HCT116 (cell line): ENCODE measurements around the gene WDR64. TPM values are rescaled to one million over a fixed set of nuclear protein-coding genes. Genes with fewer than 3 reads are reported as not detected.

Experiments
- ATAC-seq: fragments of 200-7000 bp; cut with Tn5 transposase; 2 replicates; pipeline ENCODE4 v1.9.1; 2020; ENCODE audit warnings: mild to moderate bottlenecking, moderate library complexity
- BruUV-seq: library from RNA; stranded (reverse); fragments of 400-500 nt; replicated peaks from 2 replicates; lab custom pipeline; 2021; lab: Mats Ljungman, UMichigan
- CTCF ChIA-PET: fragments of 300-600 bp; sonication (Branson Sonifier 250); formaldehyde crosslinking; loops from one replicate; lab custom pipeline; 2021; ENCODE audit warnings: antibody characterized with exemption; lab: Charles Lee
- POLR2A ChIA-PET: fragments of 300-600, 350-600 bp; sonication (Branson Sonifier 250); formaldehyde crosslinking; loops from one replicate; lab custom pipeline; 2021; ENCODE audit warnings: antibody characterized with exemption; lab: Charles Lee
- RAD21 ChIA-PET, 2 experiments: fragments of 300-600 bp; sonication (Branson Sonifier 250); formaldehyde crosslinking; loops; one replicate each; lab custom pipeline; 2023; ENCODE audit warnings: low total read pairs in 2 of 2; ENCODE audit not compliant: uncharacterized antibody in 2 of 2, unreplicated experiment in 2 of 2, low non-redundant PET in 1 of 2; lab: Charles Lee
- DNase-seq: peaks from one replicate; pipeline ENCODE4 v3.0.0-alpha.2; 2010; ENCODE audit warnings: low read depth, low spot score
- H2AFZ ChIP-seq: fragments of 200-600 bp; shearing (Covaris generic), sonication (generic); 2 replicates; pipeline ENCODE4 v1.6.1; 2017; ENCODE audit warnings: low read depth, mixed run types, mixed read lengths, antibody characterized with exemption, low read length; ENCODE audit not compliant: poor library complexity, severe bottlenecking
- H3K27ac ChIP-seq: 2 replicates; pipeline ENCODE4 v1.5.1; 2012; ENCODE audit warnings: low read depth, low read length
- H3K27me3 ChIP-seq: fragments of 200-600 bp; sonication (generic); 2 replicates; pipeline ENCODE4 v1.6.1; 2016; ENCODE audit warnings: mixed run types, low read length, mixed read lengths; ENCODE audit not compliant: insufficient read depth
- H3K36me3 ChIP-seq, 2 experiments: fragments of 200-500 bp in 1 of 2; fragments of 200-600 bp in 1 of 2; sonication (Bioruptor generic) in 1 of 2; sonication (generic) in 1 of 2; 2 replicates each; pipeline versions ENCODE4 v1.5.1 to v1.6.1; 2014 to 2016; ENCODE audit warnings: low read length in 2 of 2, inconsistent platforms in 1 of 2, mixed read lengths in 1 of 2, mixed run types in 1 of 2; ENCODE audit not compliant: insufficient read depth in 2 of 2, control insufficient read depth in 1 of 2
- H3K4me1 ChIP-seq, 2 experiments: fragments of 200-600 bp in 1 of 2; sonication (generic) in 1 of 2; 2 replicates each; pipeline versions ENCODE4 v1.5.1 to v1.6.1; 2012 to 2017; ENCODE audit warnings: low read length in 2 of 2, inconsistent platforms in 1 of 2, mild to moderate bottlenecking in 1 of 2, mixed read lengths in 1 of 2, mixed run types in 1 of 2, moderate library complexity in 1 of 2; ENCODE audit not compliant: insufficient read depth in 2 of 2, control insufficient read depth in 1 of 2
- H3K4me2 ChIP-seq: fragments of 200-600 bp; sonication (generic); 2 replicates; pipeline ENCODE4 v1.6.1; 2017; ENCODE audit warnings: mixed run types, low read length, mixed read lengths
- H3K4me3 ChIP-seq, 2 experiments: fragments of 200-600 bp in 1 of 2; sonication (generic) in 1 of 2; replicated peaks in 1 of 2; 2 replicates each; pipeline ENCODE4 v1.5.1; 2011 to 2016; ENCODE audit warnings: low read length in 2 of 2, control low read depth in 1 of 2, low read depth in 1 of 2, mild to moderate bottlenecking in 1 of 2, mixed read lengths in 1 of 2, mixed run types in 1 of 2
- H3K79me2 ChIP-seq: fragments of 200-600 bp; sonication (generic); 2 replicates; pipeline ENCODE4 v1.6.1; 2017; ENCODE audit warnings: mild to moderate bottlenecking, mixed run types, low read length, moderate library complexity, mixed read lengths; ENCODE audit not compliant: insufficient read depth
- H3K9ac ChIP-seq: fragments of 200-600 bp; sonication (generic); 2 replicates; pipeline ENCODE4 v1.6.1; 2016; ENCODE audit warnings: low read length, mixed read lengths
- H3K9me2 ChIP-seq: fragments of 200-600 bp; sonication (generic), shearing (Covaris generic); 2 replicates; pipeline ENCODE4 v1.6.1; 2017; ENCODE audit warnings: mixed run types, mild to moderate bottlenecking, moderate library complexity; ENCODE audit not compliant: insufficient read depth
- H3K9me3 ChIP-seq, 2 experiments: fragments of 200-500 bp in 1 of 2; fragments of 200-600 bp in 1 of 2; sonication (Bioruptor generic) in 1 of 2; sonication (generic) in 1 of 2; 2 replicates each; pipeline ENCODE4 v1.6.1; 2014 to 2017; ENCODE audit warnings: low read length in 2 of 2, mixed read lengths in 2 of 2, inconsistent platforms in 1 of 2, low read depth in 1 of 2, mild to moderate bottlenecking in 1 of 2, mixed run types in 1 of 2, moderate library complexity in 1 of 2; ENCODE audit not compliant: control insufficient read depth in 1 of 2, insufficient read depth in 1 of 2
- H4K20me1 ChIP-seq: fragments of 200-600 bp; sonication (generic), shearing (Covaris generic); 2 replicates; pipeline ENCODE4 v1.6.1; 2017; ENCODE audit warnings: mixed run types, mild to moderate bottlenecking, moderate library complexity; ENCODE audit not compliant: insufficient read depth
- CEBPB ChIP-seq: IDR thresholded peaks from 2 replicates; pipeline ENCODE4 v1.6.1; 2012; ENCODE audit warnings: low read depth
- EZH2phosphoT487 ChIP-seq: fragments of 200-600 bp; IDR thresholded peaks from 2 replicates; pipeline ENCODE4 v1.6.1; 2018; ENCODE audit warnings: antibody characterized with exemption, borderline replicate concordance
- FOSL1 ChIP-seq: IDR thresholded peaks from 2 replicates; pipeline ENCODE4 v1.6.1; 2012; ENCODE audit warnings: low read depth
- JUND ChIP-seq: IDR thresholded peaks from 2 replicates; pipeline ENCODE4 v1.6.1; 2012
- RAD21 ChIP-seq: IDR thresholded peaks from 2 replicates; pipeline ENCODE4 v1.6.1; 2012; ENCODE audit warnings: low read depth, mild to moderate bottlenecking
- intact Hi-C: fragments of 100-400 bp; cut with micrococcal nuclease; formaldehyde crosslinking; loops from 2 replicates; pipeline ENCODE4 v1.10.0; 2022
- total RNA-seq: library from RNA; stranded (reverse); gene quantifications from one replicate; pipeline ENCODE4 v1.2.1, GENCODE V29; 2021; ENCODE audit not compliant: unreplicated experiment
- TF ChIP-seq, protein P1 (sequence below), 3 experiments: fragments of 200-600 bp in 1 of 3; sonication (generic) in 1 of 3; IDR thresholded peaks in 2 of 3; conservative IDR thresholded peaks in 1 of 3; 2 replicates each; pipeline ENCODE4 v1.5.1; 2012 to 2017; ENCODE audit warnings: low read depth in 2 of 3, low read length in 2 of 3, antibody characterized with exemption in 1 of 3, borderline replicate concordance in 1 of 3, control low read depth in 1 of 3, mild to moderate bottlenecking in 1 of 3, mixed read lengths in 1 of 3, mixed run types in 1 of 3, moderate library complexity in 1 of 3; ENCODE audit not compliant: insufficient read depth in 1 of 3
- TF ChIP-seq, protein P2 (sequence below): IDR thresholded peaks from 2 replicates; pipeline ENCODE4 v1.6.1; 2012

WDR64 gene
- total RNA-seq, 1 experiment from 2014 or later: not detected

DNA sequence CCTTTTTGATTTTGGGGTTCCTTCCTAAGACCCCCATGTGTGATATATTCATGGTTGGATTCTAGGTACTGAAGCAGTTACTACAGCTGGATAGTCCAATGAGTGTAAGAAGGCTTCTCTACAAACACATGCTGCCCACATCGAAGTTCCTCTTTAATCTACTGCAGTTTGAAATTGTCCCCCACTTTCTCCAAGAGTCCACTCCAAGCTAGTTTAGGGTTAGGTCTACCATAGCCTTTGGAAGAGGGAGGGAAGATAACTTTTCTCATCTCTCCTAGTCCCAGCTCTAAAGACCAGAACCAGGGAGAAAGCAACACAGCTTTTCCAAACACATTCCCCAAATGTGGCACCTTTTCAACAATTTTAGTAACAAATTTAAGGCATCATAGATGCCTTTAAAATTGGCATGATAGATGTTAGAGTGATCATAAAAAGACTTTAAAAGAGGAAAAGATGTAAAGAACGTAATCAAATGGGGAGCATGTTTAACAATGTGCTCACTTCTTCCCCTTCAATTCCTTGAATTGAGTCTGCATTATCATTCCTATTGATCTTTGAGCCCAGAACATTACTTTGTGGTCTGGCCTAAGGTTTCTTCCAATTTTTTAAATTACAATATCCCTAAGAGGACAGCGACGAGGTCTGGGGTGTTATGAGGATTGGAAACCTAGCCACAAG lies 194.9 kb downstream of the WDR64 start:
- no TSS peak for BruUV-seq
- intact Hi-C loops: no loop called here
- DNase-seq: no peak

More for the DNA sequence above, 194.9 kb downstream of the WDR64 start:
- Histone ChIP-seq H3K4me3 (peak overlapping the region; percentile 84 to 100), H2AFZ (peak overlapping the region; percentile 99), H3K9ac (peak overlapping the region; percentile 99), H3K4me2 (peak overlapping the region; percentile 92), H3K27ac (peak overlapping the region; percentile 88; the same call in 1 of the 2 replicates)
- ChIA-PET RAD21 (no interaction called here), CTCF (interaction anchor here (2.1 kb wide), 1 partner anchor 236 kb away, joined by 6 read pairs; no protein-coding TSS in a partner anchor), POLR2A (interaction anchor here (1.0 to 1.4 kb wide), 2 partner anchors 140 to 236 kb away, joined by 3 to 4 read pairs; no protein-coding TSS in a partner anchor)
- ATAC-seq: no peak
- TF ChIP-seq CEBPB (no peak), FOSL1 (no peak), EZH2phosphoT487 (no peak), RAD21 (no peak), JUND (no peak)
- TF ChIP-seq, protein P1, sequence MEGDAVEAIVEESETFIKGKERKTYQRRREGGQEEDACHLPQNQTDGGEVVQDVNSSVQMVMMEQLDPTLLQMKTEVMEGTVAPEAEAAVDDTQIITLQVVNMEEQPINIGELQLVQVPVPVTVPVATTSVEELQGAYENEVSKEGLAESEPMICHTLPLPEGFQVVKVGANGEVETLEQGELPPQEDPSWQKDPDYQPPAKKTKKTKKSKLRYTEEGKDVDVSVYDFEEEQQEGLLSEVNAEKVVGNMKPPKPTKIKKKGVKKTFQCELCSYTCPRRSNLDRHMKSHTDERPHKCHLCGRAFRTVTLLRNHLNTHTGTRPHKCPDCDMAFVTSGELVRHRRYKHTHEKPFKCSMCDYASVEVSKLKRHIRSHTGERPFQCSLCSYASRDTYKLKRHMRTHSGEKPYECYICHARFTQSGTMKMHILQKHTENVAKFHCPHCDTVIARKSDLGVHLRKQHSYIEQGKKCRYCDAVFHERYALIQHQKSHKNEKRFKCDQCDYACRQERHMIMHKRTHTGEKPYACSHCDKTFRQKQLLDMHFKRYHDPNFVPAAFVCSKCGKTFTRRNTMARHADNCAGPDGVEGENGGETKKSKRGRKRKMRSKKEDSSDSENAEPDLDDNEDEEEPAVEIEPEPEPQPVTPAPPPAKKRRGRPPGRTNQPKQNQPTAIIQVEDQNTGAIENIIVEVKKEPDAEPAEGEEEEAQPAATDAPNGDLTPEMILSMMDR (IDR thresholded peaks at IDR 0.05 in 2 of 3, conservative IDR thresholded peaks at IDR 0.05 in 1 of 3; ENCODE audit: borderline replicate concordance in 1 of 3, insufficient read depth in 1 of 3, low read depth in 2 of 3, low read length in 2 of 3): no peak
- TF ChIP-seq, protein P2, sequence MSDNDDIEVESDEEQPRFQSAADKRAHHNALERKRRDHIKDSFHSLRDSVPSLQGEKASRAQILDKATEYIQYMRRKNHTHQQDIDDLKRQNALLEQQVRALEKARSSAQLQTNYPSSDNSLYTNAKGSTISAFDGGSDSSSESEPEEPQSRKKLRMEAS: no peak
- TF ChIP-seq, all 23 proteins: peak for 0
- no peaks in the 10 kb centered on the region for H3K9me3 ChIP-seq
- no peaks in the 10 kb centered on the region for H3K9me2 ChIP-seq
- H3K36me3 ChIP-seq: peaks cover 6 to 8% of the 10 kb centered on the region in 2 experiments; a peak in 3 of 4 replicates
- peaks cover 27% of the 10 kb centered on the region for H3K79me2 ChIP-seq
- H3K27me3 ChIP-seq: no peaks in the 10 kb centered on the region
- peaks cover 7 to 20% of the 10 kb centered on the region in 2 experiments; a peak in 3 of 4 replicates for H3K4me1 ChIP-seq
- no peaks in the 10 kb centered on the region for H4K20me1 ChIP-seq
